Liver (tissue), 3 donors: ENCODE results near the gene ISG20L2.

ENCODE experiments used
- EGR1 ChIP-seq, 2 donors: IDR thresholded peaks; 2 replicates each; pipeline ENCODE4 v1.6.1; 2016 to 2018; ENCODE audit warnings: antibody characterized with exemption in 2 of 2, low read depth in 2 of 2
- FOXA1 ChIP-seq: IDR thresholded peaks from 2 replicates; pipeline ENCODE4 v1.6.1; 2016; ENCODE audit warnings: antibody characterized with exemption
- GABPA ChIP-seq, 2 donors: IDR thresholded peaks in 1 of 2; conservative IDR thresholded peaks in 1 of 2; 2 replicates each; pipeline ENCODE4 v1.6.1; 2016; ENCODE audit warnings: antibody characterized with exemption in 2 of 2, mild to moderate bottlenecking in 1 of 2, moderate library complexity in 1 of 2
- JUND ChIP-seq, 2 donors: IDR thresholded peaks; 2 replicates each; pipeline ENCODE4 v1.6.1; 2016; ENCODE audit warnings: antibody characterized with exemption in 2 of 2
- RAD21 ChIP-seq, 2 donors: IDR thresholded peaks; 2 replicates each; pipeline ENCODE4 v1.6.1; 2016; ENCODE audit warnings: antibody characterized with exemption in 2 of 2, mild to moderate bottlenecking in 2 of 2
- RXRA ChIP-seq, 2 donors: IDR thresholded peaks; 2 replicates each; pipeline ENCODE4 v1.6.1; 2017 to 2018; ENCODE audit warnings: antibody characterized with exemption in 2 of 2, mild to moderate bottlenecking in 1 of 2
- SP1 ChIP-seq: IDR thresholded peaks from 2 replicates; pipeline ENCODE4 v1.6.1; 2018; ENCODE audit warnings: antibody characterized with exemption, mild to moderate bottlenecking
- TAF1 ChIP-seq: conservative IDR thresholded peaks from 2 replicates; pipeline ENCODE4 v1.6.1; 2016; ENCODE audit warnings: antibody characterized with exemption, mild to moderate bottlenecking
- YY1 ChIP-seq: IDR thresholded peaks from 2 replicates; pipeline ENCODE4 v1.6.1; 2016; ENCODE audit warnings: antibody characterized with exemption, mild to moderate bottlenecking
- TF ChIP-seq, protein P1 (sequence below): IDR thresholded peaks from 2 replicates; pipeline ENCODE4 v1.6.1; 2016; ENCODE audit warnings: antibody characterized with exemption, mild to moderate bottlenecking
- TF ChIP-seq, protein P2 (sequence below): IDR thresholded peaks from 2 replicates; pipeline ENCODE4 v1.6.1; 2016; ENCODE audit warnings: antibody characterized with exemption
- TF ChIP-seq, protein P3 (sequence below): fragments of 150-350 bp; IDR thresholded peaks from 2 replicates; pipeline ENCODE4 v1.5.1; 2017; ENCODE audit warnings: improper control_type of control experiment, low read depth, low read length; ENCODE audit not compliant: missing input control
- TF ChIP-seq, protein P4 (sequence below): IDR thresholded peaks from 2 replicates; pipeline ENCODE4 v1.6.1; 2016; ENCODE audit warnings: antibody characterized with exemption
- TF ChIP-seq, protein P5 (sequence below): IDR thresholded peaks from 2 replicates; pipeline ENCODE4 v1.6.1; 2016; ENCODE audit warnings: antibody characterized with exemption
- donor health status: healthy.
- donor health status: healthy.

DNA sequence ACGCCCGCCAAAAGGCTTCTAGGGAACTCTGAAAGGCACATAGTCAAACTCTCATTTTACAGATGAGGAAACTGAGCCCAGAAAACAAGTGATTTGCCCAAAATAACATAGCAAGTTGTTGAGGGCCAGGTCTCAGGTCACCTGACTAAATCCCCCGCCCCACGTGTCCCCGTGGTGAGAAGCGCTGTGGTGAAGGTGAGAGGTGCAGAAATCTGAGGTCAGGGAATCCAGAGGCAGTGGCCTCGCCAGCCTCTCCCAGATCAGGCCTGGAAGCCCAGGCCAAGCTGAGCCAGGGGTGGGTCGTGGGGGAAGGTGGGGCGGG, 17.8 kb upstream of the ISG20L2 start:
- TF ChIP-seq YY1 (no peak), RAD21 (IDR thresholded peaks at IDR 0.05) (no peak), SP1 (no peak), EGR1 (IDR thresholded peaks at IDR 0.05; ENCODE audit: low read depth in 2 of 2) (no peak), FOXA1 (no peak), GABPA (IDR thresholded peaks at IDR 0.05 in 1 of 2, conservative IDR thresholded peaks at IDR 0.05 in 1 of 2) (no peak), TAF1 (no peak), JUND (IDR thresholded peaks at IDR 0.05) (no peak), RXRA (IDR thresholded peaks at IDR 0.05) (no peak)
- TF ChIP-seq, protein P1, sequence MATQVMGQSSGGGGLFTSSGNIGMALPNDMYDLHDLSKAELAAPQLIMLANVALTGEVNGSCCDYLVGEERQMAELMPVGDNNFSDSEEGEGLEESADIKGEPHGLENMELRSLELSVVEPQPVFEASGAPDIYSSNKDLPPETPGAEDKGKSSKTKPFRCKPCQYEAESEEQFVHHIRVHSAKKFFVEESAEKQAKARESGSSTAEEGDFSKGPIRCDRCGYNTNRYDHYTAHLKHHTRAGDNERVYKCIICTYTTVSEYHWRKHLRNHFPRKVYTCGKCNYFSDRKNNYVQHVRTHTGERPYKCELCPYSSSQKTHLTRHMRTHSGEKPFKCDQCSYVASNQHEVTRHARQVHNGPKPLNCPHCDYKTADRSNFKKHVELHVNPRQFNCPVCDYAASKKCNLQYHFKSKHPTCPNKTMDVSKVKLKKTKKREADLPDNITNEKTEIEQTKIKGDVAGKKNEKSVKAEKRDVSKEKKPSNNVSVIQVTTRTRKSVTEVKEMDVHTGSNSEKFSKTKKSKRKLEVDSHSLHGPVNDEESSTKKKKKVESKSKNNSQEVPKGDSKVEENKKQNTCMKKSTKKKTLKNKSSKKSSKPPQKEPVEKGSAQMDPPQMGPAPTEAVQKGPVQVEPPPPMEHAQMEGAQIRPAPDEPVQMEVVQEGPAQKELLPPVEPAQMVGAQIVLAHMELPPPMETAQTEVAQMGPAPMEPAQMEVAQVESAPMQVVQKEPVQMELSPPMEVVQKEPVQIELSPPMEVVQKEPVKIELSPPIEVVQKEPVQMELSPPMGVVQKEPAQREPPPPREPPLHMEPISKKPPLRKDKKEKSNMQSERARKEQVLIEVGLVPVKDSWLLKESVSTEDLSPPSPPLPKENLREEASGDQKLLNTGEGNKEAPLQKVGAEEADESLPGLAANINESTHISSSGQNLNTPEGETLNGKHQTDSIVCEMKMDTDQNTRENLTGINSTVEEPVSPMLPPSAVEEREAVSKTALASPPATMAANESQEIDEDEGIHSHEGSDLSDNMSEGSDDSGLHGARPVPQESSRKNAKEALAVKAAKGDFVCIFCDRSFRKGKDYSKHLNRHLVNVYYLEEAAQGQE, result no peak
- TF ChIP-seq, protein P2, sequence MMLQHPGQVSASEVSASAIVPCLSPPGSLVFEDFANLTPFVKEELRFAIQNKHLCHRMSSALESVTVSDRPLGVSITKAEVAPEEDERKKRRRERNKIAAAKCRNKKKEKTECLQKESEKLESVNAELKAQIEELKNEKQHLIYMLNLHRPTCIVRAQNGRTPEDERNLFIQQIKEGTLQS, result no peak
- TF ChIP-seq, protein P3, sequence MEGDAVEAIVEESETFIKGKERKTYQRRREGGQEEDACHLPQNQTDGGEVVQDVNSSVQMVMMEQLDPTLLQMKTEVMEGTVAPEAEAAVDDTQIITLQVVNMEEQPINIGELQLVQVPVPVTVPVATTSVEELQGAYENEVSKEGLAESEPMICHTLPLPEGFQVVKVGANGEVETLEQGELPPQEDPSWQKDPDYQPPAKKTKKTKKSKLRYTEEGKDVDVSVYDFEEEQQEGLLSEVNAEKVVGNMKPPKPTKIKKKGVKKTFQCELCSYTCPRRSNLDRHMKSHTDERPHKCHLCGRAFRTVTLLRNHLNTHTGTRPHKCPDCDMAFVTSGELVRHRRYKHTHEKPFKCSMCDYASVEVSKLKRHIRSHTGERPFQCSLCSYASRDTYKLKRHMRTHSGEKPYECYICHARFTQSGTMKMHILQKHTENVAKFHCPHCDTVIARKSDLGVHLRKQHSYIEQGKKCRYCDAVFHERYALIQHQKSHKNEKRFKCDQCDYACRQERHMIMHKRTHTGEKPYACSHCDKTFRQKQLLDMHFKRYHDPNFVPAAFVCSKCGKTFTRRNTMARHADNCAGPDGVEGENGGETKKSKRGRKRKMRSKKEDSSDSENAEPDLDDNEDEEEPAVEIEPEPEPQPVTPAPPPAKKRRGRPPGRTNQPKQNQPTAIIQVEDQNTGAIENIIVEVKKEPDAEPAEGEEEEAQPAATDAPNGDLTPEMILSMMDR, result no peak
- TF ChIP-seq, protein P4, sequence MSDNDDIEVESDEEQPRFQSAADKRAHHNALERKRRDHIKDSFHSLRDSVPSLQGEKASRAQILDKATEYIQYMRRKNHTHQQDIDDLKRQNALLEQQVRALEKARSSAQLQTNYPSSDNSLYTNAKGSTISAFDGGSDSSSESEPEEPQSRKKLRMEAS, result no peak
- TF ChIP-seq, protein P5, sequence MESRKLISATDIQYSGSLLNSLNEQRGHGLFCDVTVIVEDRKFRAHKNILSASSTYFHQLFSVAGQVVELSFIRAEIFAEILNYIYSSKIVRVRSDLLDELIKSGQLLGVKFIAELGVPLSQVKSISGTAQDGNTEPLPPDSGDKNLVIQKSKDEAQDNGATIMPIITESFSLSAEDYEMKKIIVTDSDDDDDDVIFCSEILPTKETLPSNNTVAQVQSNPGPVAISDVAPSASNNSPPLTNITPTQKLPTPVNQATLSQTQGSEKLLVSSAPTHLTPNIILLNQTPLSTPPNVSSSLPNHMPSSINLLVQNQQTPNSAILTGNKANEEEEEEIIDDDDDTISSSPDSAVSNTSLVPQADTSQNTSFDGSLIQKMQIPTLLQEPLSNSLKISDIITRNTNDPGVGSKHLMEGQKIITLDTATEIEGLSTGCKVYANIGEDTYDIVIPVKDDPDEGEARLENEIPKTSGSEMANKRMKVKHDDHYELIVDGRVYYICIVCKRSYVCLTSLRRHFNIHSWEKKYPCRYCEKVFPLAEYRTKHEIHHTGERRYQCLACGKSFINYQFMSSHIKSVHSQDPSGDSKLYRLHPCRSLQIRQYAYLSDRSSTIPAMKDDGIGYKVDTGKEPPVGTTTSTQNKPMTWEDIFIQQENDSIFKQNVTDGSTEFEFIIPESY, result no peak
